CD4-positive, alpha-beta T cell treated with Interleukin-4 for 1 hour (primary cell): ENCODE data around the gene SLC51B.

Experiments used
- DNase-seq, 2 donors: peaks; one replicate each; pipeline ENCODE4 v3.0.0-alpha.2; 2020 to 2022

SLC51B gene

DNA sequence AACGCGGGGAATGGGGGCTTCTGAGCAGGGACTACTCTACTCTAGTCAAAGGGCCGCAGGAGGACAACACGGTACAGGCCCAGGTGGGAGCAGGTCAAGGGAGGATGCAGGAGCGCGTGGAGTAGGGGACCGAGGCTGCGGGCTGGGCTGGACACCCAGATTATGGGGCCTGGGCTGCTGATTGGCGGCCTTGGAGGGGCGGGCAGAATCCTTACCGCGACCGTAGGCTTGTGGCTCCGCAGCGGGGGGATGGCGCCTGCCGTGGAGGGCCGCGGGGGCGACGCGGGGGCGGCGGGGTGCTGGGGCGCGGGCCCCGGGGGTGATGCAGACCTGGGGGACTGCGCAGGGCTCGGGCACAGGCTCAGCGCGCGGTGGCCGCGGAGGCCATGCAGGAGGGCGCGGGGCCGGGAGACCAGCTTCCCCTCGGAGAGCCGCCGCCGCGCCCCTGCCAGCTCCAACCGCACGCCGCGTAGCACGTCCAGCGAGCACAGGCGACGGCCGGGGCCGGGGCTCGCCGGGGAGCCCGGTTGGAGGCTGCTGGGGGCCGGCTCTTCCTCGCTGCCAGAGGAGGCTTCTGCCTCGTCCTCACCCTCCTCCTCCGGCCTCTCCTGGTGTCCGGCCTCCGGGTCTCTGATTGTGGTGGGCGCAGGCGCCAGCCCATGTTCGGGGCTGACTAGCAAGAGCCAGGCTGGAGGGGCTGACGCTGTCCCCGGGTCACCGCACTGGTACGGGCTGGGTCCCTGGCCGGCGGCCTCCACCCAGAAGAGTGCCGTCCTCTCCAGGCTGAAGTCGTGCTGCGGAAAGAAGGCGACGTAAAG, 56.9 kb downstream of the SLC51B start:
- DNase-seq, result no peak

DNA sequence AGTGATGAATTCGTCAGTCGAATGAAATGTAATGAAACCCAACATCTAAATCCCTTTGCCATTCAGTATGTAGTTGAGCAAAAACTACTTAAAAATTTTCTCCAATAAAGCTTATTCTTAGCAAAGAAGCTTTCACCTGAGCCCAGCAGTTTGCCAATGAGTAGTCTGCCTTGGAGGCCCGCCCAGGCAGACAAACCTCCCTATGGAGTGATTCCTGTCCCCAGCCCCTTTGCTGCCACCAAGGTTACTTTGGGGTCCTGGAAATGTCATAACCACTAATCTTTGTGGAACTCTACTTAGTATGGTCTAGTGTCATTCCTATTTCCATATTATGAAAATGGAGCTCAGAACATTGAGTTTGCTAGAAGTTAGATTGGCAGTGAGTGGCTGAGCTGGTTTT, 57.7 kb downstream of the SLC51B start:
- DNase-seq, result no peak
